ENCODE data around the gene C1QTNF6.

Gene C1QTNF6

DNA sequence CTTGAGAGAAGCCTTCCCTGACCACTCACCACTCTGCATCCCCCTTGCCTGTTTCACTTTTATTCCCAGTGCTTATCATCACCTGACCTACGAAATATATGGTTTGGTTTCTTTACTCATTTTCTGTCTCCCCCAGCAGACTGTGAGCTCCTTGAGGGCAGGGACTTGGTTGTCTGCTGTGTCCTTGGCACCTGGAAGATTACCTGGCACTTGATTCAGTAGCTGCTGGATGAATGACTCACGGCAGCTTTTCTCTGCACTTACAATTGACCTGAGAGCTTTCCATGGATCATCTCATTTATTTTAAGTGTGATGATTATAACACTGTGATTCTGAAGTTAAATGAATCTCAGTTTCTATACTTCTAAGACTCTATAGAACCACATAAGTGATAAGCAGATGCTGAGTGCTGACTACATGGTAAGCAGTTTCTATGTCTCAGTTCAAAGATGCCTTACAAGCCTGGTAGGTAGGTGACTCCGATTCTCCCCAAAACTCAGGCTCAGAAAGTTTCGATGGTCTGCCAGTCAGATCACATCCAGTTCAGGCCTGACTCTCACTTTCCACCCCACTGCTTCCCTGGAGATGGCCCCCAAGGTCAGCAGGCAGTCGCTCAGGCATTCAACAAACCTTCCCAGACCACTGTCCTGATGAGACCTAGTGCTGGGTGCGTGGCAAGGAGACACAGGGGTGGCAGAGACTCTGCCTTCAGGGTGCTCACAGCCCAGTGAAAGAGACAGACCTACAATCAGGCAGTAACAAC is 50.0 kb downstream of the C1QTNF6 start:
- no peak for DNase-seq

DNA sequence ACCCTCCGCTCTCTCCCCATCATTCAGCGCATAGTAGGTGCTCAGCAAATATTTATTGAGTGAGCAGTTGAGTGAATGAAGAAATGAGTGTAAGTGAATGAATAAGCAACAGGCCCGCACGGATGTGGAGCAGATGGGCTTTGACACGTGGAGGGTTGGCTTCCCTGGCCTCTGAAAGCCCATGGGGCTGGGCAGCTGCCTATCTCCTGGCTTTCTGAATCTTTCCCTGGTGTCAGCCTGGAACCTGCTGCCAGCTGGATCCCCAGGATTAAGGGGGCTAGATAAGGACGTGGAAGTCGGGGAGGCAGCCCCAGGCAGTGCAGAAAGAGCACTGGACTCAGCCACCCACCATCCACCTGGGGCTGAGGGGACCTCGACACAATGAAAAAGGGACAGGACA is 50.9 kb downstream of the C1QTNF6 start:
- DNase-seq: no peak

DNA sequence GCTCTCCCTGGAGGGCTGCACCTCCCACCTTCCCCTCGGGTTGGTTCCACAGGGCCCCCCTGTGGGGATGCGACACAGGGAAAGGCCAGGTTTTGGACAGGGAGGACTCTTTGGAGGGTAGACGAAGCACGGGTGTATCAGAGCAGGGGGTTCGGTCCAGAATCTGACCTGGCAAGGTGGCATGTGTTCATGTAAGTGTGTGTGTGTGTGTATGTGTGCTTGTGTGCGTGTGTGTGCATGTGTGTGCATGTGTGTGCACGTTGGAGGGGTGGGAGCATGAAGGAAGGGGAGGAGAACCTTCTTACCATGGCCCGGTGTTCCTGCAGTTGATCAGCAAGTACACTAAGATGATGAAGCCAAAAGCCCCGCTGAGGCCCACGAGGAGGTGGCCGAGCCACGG is 53.0 kb downstream of the C1QTNF6 start:
- DNase-seq: no peak

GRCh38 chr22:37133304-37134018 is 54.6 kb downstream of the C1QTNF6 start:
- no peak for DNase-seq

GRCh38 chr22:37132773-37133172 is 55.3 kb downstream of the C1QTNF6 start:
- DNase-seq: no peak

Data from DMS79 (cell line).